ENCODE measurements around the gene PEBP1. TPM values are rescaled to one million over a fixed set of nuclear protein-coding genes. Genes with fewer than 3 reads are reported as not detected.

Gene PEBP1
- total and polyA plus RNA-seq, 10 of the 15 experiments (the other 5 are each of a cell fraction or from before 2014, with no cell fraction given): 79.4 to 415 (median 206) TPM

- in situ Hi-C loops (cut with MboI): loop anchor here (25.0 kb wide), 1 partner anchor 1514 kb away; the partner anchor contains the start of gene PRKAB1
- POLR2A ChIA-PET: no interaction called here
These were observed 12.4 kb downstream of the PEBP1 start for GRCh38 chr12:118148287-118148686.

More at GRCh38 chr12:118148287-118148686, 12.4 kb downstream of the PEBP1 start:
- Histone ChIP-seq H3K4me1 (ENCODE audit: control insufficient read depth, insufficient read depth, low read length) (peaks cover 20% of the 10 kb centered on the region), H4K20me1 (ENCODE audit: control insufficient read depth, insufficient read depth) (no peaks in the 10 kb centered on the region), H2AFZ (ENCODE audit: control insufficient read depth, low read depth, low read length) (no peak overlapping the region), H3K36me3 (ENCODE audit: control insufficient read depth in 2 of 2, insufficient read depth in 2 of 2, low read length in 1 of 2) (peaks cover 10 to 27% of the 10 kb centered on the region in 2 experiments), H3K9ac (ENCODE audit: control insufficient read depth, insufficient read depth, low read length) (no peak overlapping the region), H3K4me2 (ENCODE audit: control insufficient read depth, insufficient read depth) (no peak overlapping the region), H3K4me3 (no peak overlapping the region), H3K27me3 (replicated peaks in 1 of 2; ENCODE audit: control insufficient read depth in 2 of 2, insufficient read depth in 2 of 2, low read length in 1 of 2) (no peaks in the 10 kb centered on the region), H3K9me3 (replicated peaks; ENCODE audit: control insufficient read depth, insufficient read depth, low read length) (no peaks in the 10 kb centered on the region), H3K79me2 (ENCODE audit: control insufficient read depth, insufficient read depth, low read length) (no peaks in the 10 kb centered on the region), H3K27ac (ENCODE audit: control insufficient read depth, insufficient read depth) (no peak overlapping the region)
- ChIA-PET SMC1A (ENCODE audit: uncharacterized antibody, unreplicated experiment) (interaction anchor here (1.2 kb wide), 1 partner anchor 13 kb away, joined by 3 read pairs; no protein-coding TSS in a partner anchor), RAD21 (ENCODE audit: unreplicated experiment) (no interaction called here), CTCF (interaction anchor here (0.6 to 0.9 kb wide), 3 partner anchors 17 to 260 kb away, joined by 3 to 4 read pairs (median 3); no protein-coding TSS in a partner anchor)
- WGBS (ENCODE audit: insufficient coverage, insufficient replicate concordance, low lambda C conversion rate, missing lambda C conversion rate): 99% methylated on average over 5 of the region's 5 CpGs
- DNase-seq (ENCODE audit: low read depth, low spot score): no peak
- no TSS peak for BruUV-seq (replicated peaks)
- FAIRE-seq: no peak
- intact Hi-C loops (cut with micrococcal nuclease; ENCODE audit: unreplicated experiment): no loop called here
- ATAC-seq: no peak
- no peak for TF ChIP-seq E4F1 (IDR thresholded peaks at IDR 0.05; ENCODE audit: borderline replicate concordance, partially characterized antibody)
- no peak for TF ChIP-seq LARP7 (IDR thresholded peaks at IDR 0.05)
- no peak for TF ChIP-seq TBL1XR1 (IDR thresholded peaks at IDR 0.05; ENCODE audit: low read depth, low read length)
- no peak for TF ChIP-seq NR2C1 (IDR thresholded peaks at IDR 0.05)
- TF ChIP-seq POU2F2 (IDR thresholded peaks at IDR 0.05; ENCODE audit: borderline replicate concordance, low read depth, low read length): no peak
- no peak for TF ChIP-seq BCL11A (IDR thresholded peaks at IDR 0.05; ENCODE audit: low read depth, low read length)
- TF ChIP-seq GABPA (IDR thresholded peaks at IDR 0.05; ENCODE audit: low read depth): no peak
- no peak for TF ChIP-seq POLR2AphosphoS2 (IDR thresholded peaks at IDR 0.05; ENCODE audit: low read depth, low read length)
- TF ChIP-seq FOXK2 (IDR thresholded peaks at IDR 0.05): no peak
- TF ChIP-seq SUPT20H (IDR thresholded peaks at IDR 0.05; ENCODE audit: borderline replicate concordance, control insufficient read depth, low read depth, low read length): no peak
- no peak for TF ChIP-seq SUZ12 (IDR thresholded peaks at IDR 0.05; ENCODE audit: unreplicated experiment)
- TF ChIP-seq CHD1 (IDR thresholded peaks at IDR 0.05; ENCODE audit: low read depth, low read length): no peak
- TF ChIP-seq ZNF274 (IDR thresholded peaks at IDR 0.05; ENCODE audit: insufficient read depth, insufficient read length): no peak

All from GM12878 (cell line).